Activated gamma-delta T cell (primary cell): ENCODE results near the gene DACT1.

Experiments used
- DNase-seq: peaks from one replicate; lab custom pipeline; 2025; lab: John Stamatoyannopoulos, UW

The DACT1 gene

DNA sequence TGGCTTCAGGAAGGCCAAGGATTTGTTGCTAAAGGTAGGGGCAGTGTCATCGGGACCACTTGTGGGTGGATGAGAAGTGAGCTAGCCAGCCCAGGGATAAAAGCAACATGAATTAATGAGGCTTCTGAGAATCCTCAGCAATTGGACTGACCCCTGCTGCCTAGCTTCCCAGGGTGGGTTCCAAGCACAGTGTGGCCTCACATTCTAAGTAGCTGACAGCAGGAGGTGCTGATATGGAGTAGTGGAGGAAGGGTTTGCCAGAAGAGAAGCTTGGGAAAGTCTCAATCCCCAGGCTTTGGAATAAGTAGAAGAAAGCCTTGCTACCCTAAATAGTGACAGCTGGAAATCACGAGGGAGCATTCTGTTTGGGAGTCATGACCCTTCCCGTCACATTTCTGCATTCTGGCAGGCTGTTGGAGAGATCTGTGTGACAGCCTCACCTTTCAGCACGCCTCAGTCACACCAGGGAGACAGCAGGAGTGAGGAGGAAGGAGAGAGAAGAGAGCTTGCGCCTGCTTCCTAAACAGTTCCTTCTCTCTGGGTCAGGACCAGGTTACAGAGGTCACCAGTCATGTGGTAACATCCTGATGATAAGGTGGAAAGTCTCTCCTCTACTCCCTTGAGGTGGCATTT is 31.2 kb downstream of the DACT1 start:
- no peak for DNase-seq

- DNase-seq = no peak
Measured at GRCh38 chr14:58669556-58670200, 31.9 kb downstream of the DACT1 start.

GRCh38 chr14:58671024-58671423 is 33.3 kb downstream of the DACT1 start:
- DNase-seq = no peak

DNA sequence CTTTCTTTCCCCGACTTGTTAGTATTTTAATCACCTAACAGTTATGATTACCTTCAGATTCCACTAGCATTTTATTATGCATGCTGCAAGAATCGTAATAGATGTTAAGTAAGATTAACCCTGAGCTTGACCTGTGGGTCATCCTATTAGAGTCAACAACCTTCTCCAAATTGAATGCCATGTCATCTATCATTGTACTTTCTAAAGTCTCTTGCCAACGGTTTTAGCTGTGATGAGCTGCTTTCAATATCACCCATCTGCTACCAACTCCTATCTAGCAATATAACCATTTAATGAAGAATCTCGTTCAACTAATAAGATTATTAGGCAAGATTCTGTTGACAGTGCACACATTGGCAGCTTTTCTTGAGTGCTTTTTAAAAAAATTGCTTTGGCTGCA is 33.7 kb downstream of the DACT1 start:
- DNase-seq = no peak

DNA sequence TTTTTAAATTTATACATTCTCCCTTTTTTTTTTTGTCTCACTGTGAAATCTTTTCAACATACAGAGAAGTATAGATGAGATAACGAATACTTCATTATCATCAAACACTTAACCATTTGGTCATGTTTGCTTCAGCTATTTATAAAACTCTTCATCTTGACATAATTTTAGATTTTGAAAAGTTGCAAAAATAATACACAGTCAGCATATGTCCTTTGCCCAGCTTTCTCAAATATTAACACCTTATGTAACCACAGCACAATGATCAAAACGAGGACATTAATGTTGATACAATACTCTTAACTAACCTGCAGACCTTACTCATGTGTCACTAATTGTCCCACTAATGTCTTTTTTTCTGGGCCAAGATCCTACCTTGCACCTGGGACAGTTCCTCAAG is 36.0 kb downstream of the DACT1 start:
- DNase-seq = no peak

GRCh38 chr14:58677001-58677400 is 39.2 kb downstream of the DACT1 start:
- no peak for DNase-seq

DNA sequence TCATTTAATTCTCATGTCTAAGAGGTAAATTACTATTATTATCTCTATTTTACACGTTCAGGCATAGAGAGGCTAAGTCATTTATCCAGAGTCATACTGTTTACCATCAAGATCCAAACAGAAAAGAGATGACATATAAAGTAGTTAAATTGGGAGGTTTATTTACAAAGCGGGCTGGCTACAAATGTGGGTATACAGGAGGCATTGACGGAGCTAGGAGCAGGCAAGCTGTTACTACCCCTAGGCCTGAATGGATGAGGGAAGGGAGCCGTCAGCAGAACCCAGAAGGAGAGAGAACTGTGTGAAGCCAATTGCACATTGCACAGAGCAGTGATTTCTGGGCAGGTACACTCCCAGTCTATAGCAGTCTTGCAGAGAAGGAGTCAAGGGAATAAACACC is 39.8 kb downstream of the DACT1 start:
- no peak for DNase-seq

DNA sequence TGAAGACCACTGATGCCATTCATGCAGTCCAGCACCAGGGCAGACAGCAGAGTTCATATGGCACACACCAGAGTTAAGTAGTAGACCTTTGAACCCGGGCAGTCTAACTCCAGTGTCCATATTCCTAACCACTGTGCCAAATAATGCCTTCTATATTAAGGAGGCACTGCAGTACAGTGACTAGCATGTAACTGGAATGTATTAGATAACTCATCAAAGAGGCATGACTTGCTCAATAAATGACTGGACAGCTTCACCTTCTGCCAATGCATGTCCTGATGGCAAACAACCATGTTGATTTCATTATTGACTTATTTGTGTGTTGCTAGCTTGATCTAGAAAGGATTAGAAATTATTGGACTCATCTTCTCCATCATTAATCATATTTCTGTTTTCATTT is 40.2 kb downstream of the DACT1 start:
- no peak for DNase-seq

GRCh38 chr14:58680698-58681097 is 42.9 kb downstream of the DACT1 start:
- DNase-seq = no peak

GRCh38 chr14:58687232-58687795 is 49.6 kb downstream of the DACT1 start:
- no peak for DNase-seq

DNA sequence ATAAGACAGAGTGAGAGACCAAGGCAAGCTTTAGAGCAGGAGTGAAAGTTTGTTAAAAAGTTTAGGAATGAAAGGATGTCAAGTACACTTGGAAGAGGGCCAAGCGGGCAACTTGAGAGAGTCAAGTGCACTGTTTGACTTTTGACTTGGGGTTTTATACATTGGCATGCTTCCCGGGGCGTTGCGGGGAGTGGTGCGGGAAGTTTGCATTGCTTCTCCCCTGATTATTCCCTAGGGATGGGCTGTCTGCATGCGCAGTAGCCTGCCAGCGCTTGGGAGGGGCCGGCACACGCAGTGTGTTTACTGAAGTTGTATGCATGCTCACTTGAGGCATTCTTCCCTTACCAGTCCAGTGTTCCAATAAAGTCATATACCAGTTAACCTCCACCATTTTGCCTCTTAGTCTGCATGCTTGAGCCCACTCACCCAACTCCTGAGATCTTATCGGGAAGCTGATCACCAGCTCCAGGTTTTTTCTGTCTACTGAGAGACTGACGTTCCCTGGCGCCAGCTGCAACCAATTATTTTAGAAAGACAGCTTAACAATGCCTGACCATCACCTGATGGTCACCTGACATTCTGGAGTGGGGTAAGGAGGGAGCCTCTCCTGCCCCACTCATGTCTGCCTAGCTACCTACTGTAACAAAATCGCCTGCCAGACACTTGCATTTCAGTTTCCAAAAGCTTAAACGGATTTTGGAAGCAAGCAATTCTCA is 53.2 kb downstream of the DACT1 start:
- DNase-seq = no peak

DNA sequence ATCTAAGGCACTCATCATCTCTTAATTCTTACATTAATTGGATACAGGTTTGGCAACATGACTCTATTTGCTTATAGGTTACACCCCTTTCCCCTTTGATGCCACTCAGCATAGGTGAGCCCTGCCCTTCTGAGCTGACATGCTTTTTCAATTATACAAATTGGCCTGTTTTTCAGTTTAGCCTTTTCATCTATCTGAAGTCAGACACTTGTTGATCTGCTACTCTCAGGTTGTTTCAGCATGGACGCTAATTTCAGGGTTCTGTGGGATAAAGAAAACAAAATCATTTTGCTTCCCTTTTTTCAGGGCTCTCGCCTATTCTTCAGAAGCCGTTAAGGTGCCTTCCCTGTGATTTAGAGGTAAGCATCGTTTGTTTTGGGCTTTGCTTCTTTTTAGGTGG is 55.3 kb downstream of the DACT1 start:
- DNase-seq = no peak

DNA sequence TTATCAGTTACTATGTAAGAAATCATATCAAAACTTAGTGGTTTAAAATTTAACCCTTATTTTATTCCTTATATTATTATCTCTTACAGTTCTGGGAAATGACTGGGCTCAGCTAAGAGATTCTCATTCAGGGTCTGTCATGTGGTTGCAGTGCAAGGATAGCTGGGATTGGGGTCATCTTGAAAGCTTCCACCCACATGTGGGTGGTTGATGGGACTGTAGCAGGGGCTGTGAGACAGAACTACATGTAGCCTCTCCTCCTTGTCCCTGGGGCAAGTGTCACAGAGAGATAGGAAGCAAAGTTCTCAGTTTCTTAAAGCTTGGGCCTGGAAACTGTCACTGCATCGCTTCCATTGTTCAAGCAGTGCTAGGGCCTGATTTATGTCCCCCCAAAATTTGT is 57.8 kb downstream of the DACT1 start:
- DNase-seq = no peak

GRCh38 chr14:58697266-58697929 is 59.6 kb downstream of the DACT1 start:
- DNase-seq = no peak
